ENCODE measurements around the gene CCR9. TPM values are rescaled to one million over a fixed set of nuclear protein-coding genes. Genes with fewer than 3 reads are reported as not detected.

CCR9 gene
- total RNA-seq, 1 donor from 2014 or later = not detected

GRCh38 chr3:45938864-45939263 lies 52.5 kb downstream of the CCR9 start:
- DNase-seq (ENCODE audit: low spot score) = peak; percentile 83
- TF ChIP-seq CTCF (IDR thresholded peaks at IDR 0.05; ENCODE audit: unreplicated experiment) = peak; percentile 75
- peaks cover 6% of the 10 kb centered on the region for H3K4me1 Mint-ChIP-seq (ENCODE audit: unreplicated experiment)
- H3K4me3 Mint-ChIP-seq (ENCODE audit: unreplicated experiment) = no peak overlapping the region
- H3K27ac Mint-ChIP-seq (ENCODE audit: unreplicated experiment) = no peak overlapping the region
- peaks cover 10% of the 10 kb centered on the region for H3K36me3 Mint-ChIP-seq (ENCODE audit: low read depth, unreplicated experiment)
- no peaks in the 10 kb centered on the region for H3K27me3 Mint-ChIP-seq (ENCODE audit: unreplicated experiment)
- no peaks in the 10 kb centered on the region for H3K9me3 Mint-ChIP-seq (ENCODE audit: unreplicated experiment)

GRCh38 chr3:45939341-45939771 lies 53.0 kb downstream of the CCR9 start:
- Mint-ChIP-seq H3K27ac (ENCODE audit: unreplicated experiment) (no peak overlapping the region), H3K4me1 (ENCODE audit: unreplicated experiment) (peaks cover 6% of the 10 kb centered on the region), H3K9me3 (ENCODE audit: unreplicated experiment) (no peaks in the 10 kb centered on the region), H3K27me3 (ENCODE audit: unreplicated experiment) (no peaks in the 10 kb centered on the region), H3K36me3 (ENCODE audit: low read depth, unreplicated experiment) (peaks cover 10% of the 10 kb centered on the region), H3K4me3 (ENCODE audit: unreplicated experiment) (no peak overlapping the region)
- no peak for DNase-seq (ENCODE audit: low spot score)
- no peak for TF ChIP-seq CTCF (IDR thresholded peaks at IDR 0.05; ENCODE audit: unreplicated experiment)

- no peak overlapping the region for H3K27ac Mint-ChIP-seq (ENCODE audit: unreplicated experiment)
- H3K4me3 Mint-ChIP-seq (ENCODE audit: unreplicated experiment) = no peak overlapping the region
- H3K27me3 Mint-ChIP-seq (ENCODE audit: unreplicated experiment) = no peaks in the 10 kb centered on the region
- H3K4me1 Mint-ChIP-seq (ENCODE audit: unreplicated experiment) = peaks cover 6% of the 10 kb centered on the region
- DNase-seq (ENCODE audit: low spot score) = no peak
- TF ChIP-seq CTCF (IDR thresholded peaks at IDR 0.05; ENCODE audit: unreplicated experiment) = no peak
- no peaks in the 10 kb centered on the region for H3K9me3 Mint-ChIP-seq (ENCODE audit: unreplicated experiment)
- H3K36me3 Mint-ChIP-seq (ENCODE audit: low read depth, unreplicated experiment) = peaks cover 5% of the 10 kb centered on the region
These were observed 53.8 kb downstream of the CCR9 start for GRCh38 chr3:45940004-45940780.

- peaks cover 6% of the 10 kb centered on the region for H3K4me1 Mint-ChIP-seq (ENCODE audit: unreplicated experiment)
- no peaks in the 10 kb centered on the region for H3K27me3 Mint-ChIP-seq (ENCODE audit: unreplicated experiment)
- H3K9me3 Mint-ChIP-seq (ENCODE audit: unreplicated experiment) = no peaks in the 10 kb centered on the region
- H3K36me3 Mint-ChIP-seq (ENCODE audit: low read depth, unreplicated experiment) = no peaks in the 10 kb centered on the region
- peak overlapping the region; percentile 29 for H3K4me3 Mint-ChIP-seq (ENCODE audit: unreplicated experiment)
- no peak for TF ChIP-seq CTCF (IDR thresholded peaks at IDR 0.05; ENCODE audit: unreplicated experiment)
- no peak for DNase-seq (ENCODE audit: low spot score)
- no peak overlapping the region for H3K27ac Mint-ChIP-seq (ENCODE audit: unreplicated experiment)
These were observed 54.5 kb downstream of the CCR9 start for GRCh38 chr3:45940781-45941365.
